ENCODE results near the gene RAD51B.

The RAD51B gene

GRCh38 chr14:68542346-68542745 lies 722.8 kb downstream of the RAD51B start:
- Histone ChIP-seq H3K27ac (replicated peaks) (no peak overlapping the region), H3K27me3 (ENCODE audit: insufficient read depth, poor library complexity, severe bottlenecking) (no peaks in the 10 kb centered on the region), H3K4me3 (replicated peaks; ENCODE audit: insufficient read depth, low read length) (no peak overlapping the region)
- no peak for TF ChIP-seq GABPA (IDR thresholded peaks at IDR 0.05; ENCODE audit: low read depth)
- no peak for TF ChIP-seq SPI1 (IDR thresholded peaks at IDR 0.05; ENCODE audit: borderline replicate concordance, low read depth)
- no peak for TF ChIP-seq REST (IDR thresholded peaks at IDR 0.05; ENCODE audit: insufficient replicate concordance, low read depth)
- no peak for TF ChIP-seq POLR2AphosphoS5 (IDR thresholded peaks at IDR 0.05; ENCODE audit: low read depth)
- no peak for TF ChIP-seq CTCF (IDR thresholded peaks at IDR 0.05; ENCODE audit: insufficient read depth, low read length)
- no peak for DNase-seq (ENCODE audit: low read depth in 1 of 2, low spot score in 1 of 2)

- Histone ChIP-seq H3K27ac (replicated peaks) (no peak overlapping the region), H3K27me3 (ENCODE audit: insufficient read depth, poor library complexity, severe bottlenecking) (no peaks in the 10 kb centered on the region), H3K4me3 (replicated peaks; ENCODE audit: insufficient read depth, low read length) (no peak overlapping the region)
- no peak for DNase-seq (ENCODE audit: low read depth in 1 of 2, low spot score in 1 of 2)
- no peak for TF ChIP-seq SPI1 (IDR thresholded peaks at IDR 0.05; ENCODE audit: borderline replicate concordance, low read depth)
- no peak for TF ChIP-seq GABPA (IDR thresholded peaks at IDR 0.05; ENCODE audit: low read depth)
- TF ChIP-seq POLR2AphosphoS5 (IDR thresholded peaks at IDR 0.05; ENCODE audit: low read depth), result no peak
- no peak for TF ChIP-seq CTCF (IDR thresholded peaks at IDR 0.05; ENCODE audit: insufficient read depth, low read length)
- TF ChIP-seq REST (IDR thresholded peaks at IDR 0.05; ENCODE audit: insufficient replicate concordance, low read depth), result no peak
These were observed 723.9 kb downstream of the RAD51B start for GRCh38 chr14:68543516-68543915.

- H3K4me3 ChIP-seq (replicated peaks; ENCODE audit: insufficient read depth, low read length), result no peak overlapping the region
- TF ChIP-seq POLR2AphosphoS5 (IDR thresholded peaks at IDR 0.05; ENCODE audit: low read depth), result no peak
- no peak for TF ChIP-seq CTCF (IDR thresholded peaks at IDR 0.05; ENCODE audit: insufficient read depth, low read length)
- no peak for TF ChIP-seq GABPA (IDR thresholded peaks at IDR 0.05; ENCODE audit: low read depth)
- TF ChIP-seq SPI1 (IDR thresholded peaks at IDR 0.05; ENCODE audit: borderline replicate concordance, low read depth), result no peak
- TF ChIP-seq REST (IDR thresholded peaks at IDR 0.05; ENCODE audit: insufficient replicate concordance, low read depth), result no peak
- DNase-seq (ENCODE audit: low read depth in 1 of 2, low spot score in 1 of 2), result no peak
- H3K27me3 ChIP-seq (ENCODE audit: insufficient read depth, poor library complexity, severe bottlenecking), result no peaks in the 10 kb centered on the region
- H3K27ac ChIP-seq (replicated peaks), result no peak overlapping the region
These were observed 724.7 kb downstream of the RAD51B start for GRCh38 chr14:68544081-68544892.

Data from HL-60 (cell line).